Measurements from ENCODE around the gene FLRT1. TPM values are rescaled to one million over a fixed set of nuclear protein-coding genes. Genes with fewer than 3 reads are reported as not detected.
A peak's percentile ranks its signal among the peaks of the same experiment; 100 is the strongest.

Gene FLRT1
- total and polyA plus RNA-seq, 2 of the 13 experiments (the other 11 are each of a cell fraction or from before 2014, with no cell fraction given): 0.02 to 0.08 TPM

- TF ChIP-seq UBTF (CRISPR knock-in tag; IDR thresholded peaks at IDR 0.05) (peak; percentile 75; the same call in 1 of the 2 replicates), ZFP90 (CRISPR knock-in tag; IDR thresholded peaks at IDR 0.05; ENCODE audit: borderline replicate concordance) (peak; percentile 96), KIAA2018 (CRISPR knock-in tag; IDR thresholded peaks at IDR 0.05; ENCODE audit: borderline replicate concordance) (no peak), GLI4 (CRISPR knock-in tag; IDR thresholded peaks at IDR 0.05; ENCODE audit: borderline replicate concordance) (no peak), TGIF2 (CRISPR knock-in tag; IDR thresholded peaks at IDR 0.05) (peak; percentile 85; the same call in 1 of the 2 replicates), SRF (IDR thresholded peaks at IDR 0.05; ENCODE audit: low read depth, low read length) (no peak), NR2F6 (IDR thresholded peaks at IDR 0.05) (no peak), NR2F6 (CRISPR knock-in tag; IDR thresholded peaks at IDR 0.05) (peak; percentile 30; the same call in 1 of the 2 replicates), ZNF674 (CRISPR knock-in tag; IDR thresholded peaks at IDR 0.05; ENCODE audit: low read depth) (no peak), ZFP62 (CRISPR knock-in tag; IDR thresholded peaks at IDR 0.05) (no peak), ZSCAN31 (CRISPR knock-in tag; IDR thresholded peaks at IDR 0.05; ENCODE audit: low read depth) (0 out of 2 replicates have a peak, but pooled peaks have one; percentile 45), MZF1 (CRISPR knock-in tag; IDR thresholded peaks at IDR 0.05; ENCODE audit: borderline replicate concordance) (no peak), ZNF33B (CRISPR knock-in tag; IDR thresholded peaks at IDR 0.05) (peak; percentile 39; the same call in 1 of the 2 replicates), CC2D1A (CRISPR knock-in tag; IDR thresholded peaks at IDR 0.05) (no peak), CENPT (CRISPR knock-in tag; IDR thresholded peaks at IDR 0.05; ENCODE audit: low read depth) (no peak), CREBL2 (CRISPR knock-in tag; IDR thresholded peaks at IDR 0.05; ENCODE audit: borderline replicate concordance) (no peak; the same call in 1 of the 2 replicates)
- TF ChIP-seq, protein P1, sequence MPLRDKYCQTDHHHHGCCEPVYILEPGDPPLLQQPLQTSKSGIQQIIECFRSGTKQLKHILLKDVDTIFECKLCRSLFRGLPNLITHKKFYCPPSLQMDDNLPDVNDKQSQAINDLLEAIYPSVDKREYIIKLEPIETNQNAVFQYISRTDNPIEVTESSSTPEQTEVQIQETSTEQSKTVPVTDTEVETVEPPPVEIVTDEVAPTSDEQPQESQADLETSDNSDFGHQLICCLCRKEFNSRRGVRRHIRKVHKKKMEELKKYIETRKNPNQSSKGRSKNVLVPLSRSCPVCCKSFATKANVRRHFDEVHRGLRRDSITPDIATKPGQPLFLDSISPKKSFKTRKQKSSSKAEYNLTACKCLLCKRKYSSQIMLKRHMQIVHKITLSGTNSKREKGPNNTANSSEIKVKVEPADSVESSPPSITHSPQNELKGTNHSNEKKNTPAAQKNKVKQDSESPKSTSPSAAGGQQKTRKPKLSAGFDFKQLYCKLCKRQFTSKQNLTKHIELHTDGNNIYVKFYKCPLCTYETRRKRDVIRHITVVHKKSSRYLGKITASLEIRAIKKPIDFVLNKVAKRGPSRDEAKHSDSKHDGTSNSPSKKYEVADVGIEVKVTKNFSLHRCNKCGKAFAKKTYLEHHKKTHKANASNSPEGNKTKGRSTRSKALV (CRISPR knock-in tag; IDR thresholded peaks at IDR 0.05): peak; percentile 65; the same call in 1 of the 2 replicates
Measured at GRCh38 chr11:63986156-63986931, 49.4 kb upstream of the FLRT1 start, which contains the start of gene OTUB1 (continued).
